WTC11 (cell line): Measurements from ENCODE around the gene DAPK1. TPM values are rescaled to one million over a fixed set of nuclear protein-coding genes. Genes with fewer than 3 reads are reported as not detected.

Source experiments
- ATAC-seq: fragments of 200-7000 bp; cut with Tn5 transposase; 2 replicates; pipeline ENCODE4 v1.10.0; 2021; ENCODE audit warnings: mild to moderate bottlenecking, moderate library complexity
- CTCF ChIA-PET: fragments of 300-600 bp; sonication (Branson Sonifier 250); formaldehyde crosslinking; loops from one replicate; lab custom pipeline; 2021; ENCODE audit warnings: antibody characterized with exemption; lab: Charles Lee
- POLR2A ChIA-PET: fragments of 350-600 bp; sonication (Branson Sonifier 250); formaldehyde crosslinking; loops from one replicate; lab custom pipeline; 2021; ENCODE audit warnings: antibody characterized with exemption; lab: Charles Lee
- DNase-seq: peaks from one replicate; pipeline ENCODE4 v3.0.0; 2021; ENCODE audit warnings: low spot score
- H3K27ac Mint-ChIP-seq: 2 replicates; pipeline ENCODE4 v1.8.0; 2021; ENCODE audit warnings: mixed read lengths
- H3K27me3 Mint-ChIP-seq: 2 replicates; pipeline ENCODE4 v1.8.0; 2021; ENCODE audit warnings: low read depth, mild to moderate bottlenecking, moderate library complexity, mixed read lengths
- H3K36me3 Mint-ChIP-seq: 2 replicates; pipeline ENCODE4 v1.8.0; 2021; ENCODE audit warnings: mixed read lengths
- H3K4me1 Mint-ChIP-seq: 2 replicates; pipeline ENCODE4 v1.8.0; 2022; ENCODE audit warnings: mixed read lengths
- H3K4me3 Mint-ChIP-seq: 2 replicates; pipeline ENCODE4 v1.8.0; 2021; ENCODE audit warnings: mild to moderate bottlenecking, moderate library complexity, mixed read lengths
- H3K9me3 Mint-ChIP-seq: 2 replicates; pipeline ENCODE4 v1.8.0; 2021; ENCODE audit warnings: mixed read lengths
- ESRRA ChIP-seq: sonication (generic); formaldehyde crosslinking; IDR thresholded peaks from 2 replicates; pipeline ENCODE4 v1.8.1; 2022; ENCODE audit warnings: mild to moderate bottlenecking, missing genetic modification reagents, borderline replicate concordance
- GRHL2 ChIP-seq: fragments of 250-450 bp; sonication (Bioruptor Pico); IDR thresholded peaks from 2 replicates; pipeline ENCODE4 v1.8.0; 2022; ENCODE audit warnings: mild to moderate bottlenecking, moderate library complexity; ENCODE audit not compliant: insufficient replicate concordance, severe bottlenecking
- HMGA2 ChIP-seq: fragments of 250-450 bp; sonication (Bioruptor Pico); IDR thresholded peaks from 2 replicates; pipeline ENCODE4 v1.4.0; 2021; ENCODE audit warnings: mild to moderate bottlenecking, moderate library complexity
- NFE2L1 ChIP-seq: sonication (generic); formaldehyde crosslinking; IDR thresholded peaks from 2 replicates; pipeline ENCODE4 v1.8.1; 2023; ENCODE audit warnings: missing genetic modification reagents
- NR2C2 ChIP-seq: sonication (generic); formaldehyde crosslinking; IDR thresholded peaks from 2 replicates; pipeline ENCODE4 v1.8.0; 2022; ENCODE audit warnings: mild to moderate bottlenecking, missing genetic modification reagents
- RELA ChIP-seq: sonication (generic); formaldehyde crosslinking; IDR thresholded peaks from 2 replicates; pipeline ENCODE4 v1.8.1; 2022; ENCODE audit warnings: missing genetic modification reagents, mild to moderate bottlenecking, borderline replicate concordance
- RORB ChIP-seq: fragments of 250-450 bp; sonication (Bioruptor Pico); IDR thresholded peaks from 2 replicates; pipeline ENCODE4 v1.9.0; 2021; ENCODE audit warnings: mild to moderate bottlenecking
- SMAD4 ChIP-seq: sonication (generic); formaldehyde crosslinking; IDR thresholded peaks from 2 replicates; pipeline ENCODE4 v1.8.0; 2022; ENCODE audit warnings: mild to moderate bottlenecking, missing genetic modification reagents
- total RNA-seq: library from RNA; stranded (reverse); gene quantifications from 3 replicates; pipeline ENCODE4 v1.2.3, GENCODE V29; 2021
- TF ChIP-seq, protein P1 (sequence below): sonication (generic); formaldehyde crosslinking; IDR thresholded peaks from 2 replicates; pipeline ENCODE4 v1.8.1; 2023; ENCODE audit warnings: mild to moderate bottlenecking, moderate library complexity, missing genetic modification reagents
- TF ChIP-seq, protein P2 (sequence below): sonication (generic); formaldehyde crosslinking; IDR thresholded peaks from 2 replicates; pipeline ENCODE4 v1.8.0; 2022; ENCODE audit warnings: mild to moderate bottlenecking, missing genetic modification reagents
- TF ChIP-seq, protein P3 (sequence below): sonication (generic); formaldehyde crosslinking; IDR thresholded peaks from 2 replicates; pipeline ENCODE4 v1.8.0; 2023; ENCODE audit warnings: mild to moderate bottlenecking, missing genetic modification reagents
- TF ChIP-seq, protein P4 (sequence below): sonication (generic); formaldehyde crosslinking; IDR thresholded peaks from 2 replicates; pipeline ENCODE4 v1.8.0; 2022; ENCODE audit warnings: missing genetic modification reagents
- TF ChIP-seq, protein P5 (sequence below): sonication (generic); formaldehyde crosslinking; IDR thresholded peaks from 2 replicates; pipeline ENCODE4 v1.8.1; 2022; ENCODE audit warnings: mild to moderate bottlenecking, missing genetic modification reagents, moderate library complexity, borderline replicate concordance

The DAPK1 gene
- total RNA-seq, 1 experiment from 2014 or later: 129 TPM

DNA sequence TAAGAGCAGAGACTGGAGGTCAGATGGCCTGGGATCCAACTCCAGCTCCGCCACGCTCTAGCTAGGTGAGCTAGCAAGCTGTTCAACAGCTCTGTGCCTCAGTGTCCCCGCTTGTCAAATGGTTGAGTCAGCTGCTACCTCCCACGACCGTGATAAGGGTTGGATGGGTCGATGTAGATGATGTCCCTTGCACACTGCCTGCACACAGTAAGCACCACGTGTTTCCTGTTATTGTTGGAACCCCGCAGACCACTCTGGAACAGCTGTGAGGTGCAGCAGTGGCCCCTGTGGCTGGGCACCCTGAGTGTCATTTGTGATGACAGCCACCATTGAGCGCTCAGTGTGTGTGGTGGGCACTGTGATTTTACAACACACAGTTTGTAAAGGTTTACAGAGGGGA, 174.3 kb downstream of the DAPK1 start (continued):
- TF ChIP-seq, protein P1, sequence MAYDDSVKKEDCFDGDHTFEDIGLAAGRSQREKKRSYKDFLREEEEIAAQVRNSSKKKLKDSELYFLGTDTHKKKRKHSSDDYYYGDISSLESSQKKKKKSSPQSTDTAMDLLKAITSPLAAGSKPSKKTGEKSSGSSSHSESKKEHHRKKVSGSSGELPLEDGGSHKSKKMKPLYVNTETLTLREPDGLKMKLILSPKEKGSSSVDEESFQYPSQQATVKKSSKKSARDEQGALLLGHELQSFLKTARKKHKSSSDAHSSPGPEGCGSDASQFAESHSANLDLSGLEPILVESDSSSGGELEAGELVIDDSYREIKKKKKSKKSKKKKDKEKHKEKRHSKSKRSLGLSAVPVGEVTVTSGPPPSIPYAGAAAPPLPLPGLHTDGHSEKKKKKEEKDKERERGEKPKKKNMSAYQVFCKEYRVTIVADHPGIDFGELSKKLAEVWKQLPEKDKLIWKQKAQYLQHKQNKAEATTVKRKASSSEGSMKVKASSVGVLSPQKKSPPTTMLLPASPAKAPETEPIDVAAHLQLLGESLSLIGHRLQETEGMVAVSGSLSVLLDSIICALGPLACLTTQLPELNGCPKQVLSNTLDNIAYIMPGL: no peak
- no peak for TF ChIP-seq HMGA2 (CRISPR knock-in tag)

DNA sequence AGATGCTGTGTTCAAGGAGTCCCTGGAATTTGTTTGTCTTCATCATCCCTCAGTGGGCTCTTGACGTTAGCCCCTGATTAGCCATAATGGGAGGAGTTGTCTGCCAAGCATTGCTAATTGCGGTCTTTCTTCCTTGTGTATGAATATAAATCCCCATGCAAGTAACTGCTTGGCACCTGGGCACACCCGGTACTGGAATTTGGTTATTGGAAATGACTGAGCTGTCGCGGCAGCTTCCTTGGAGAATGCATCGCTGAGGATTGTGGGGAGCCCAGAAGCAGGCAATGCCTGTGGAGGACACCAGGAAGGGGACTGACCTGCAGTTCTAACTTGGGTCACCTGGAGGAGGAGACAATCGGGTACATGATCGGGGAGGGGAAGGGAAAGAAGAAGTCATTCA, 174.9 kb downstream of the DAPK1 start:
- POLR2A ChIA-PET: no interaction called here
- no peaks in the 10 kb centered on the region for H3K27me3 Mint-ChIP-seq
- ATAC-seq (no peak), DNase-seq (no peak)
- peaks cover 37% of the 10 kb centered on the region for H3K36me3 Mint-ChIP-seq
- no peak overlapping the region for H3K4me3 Mint-ChIP-seq
- CTCF ChIA-PET: interaction anchor here (3.8 kb wide), 1 partner anchor 12 kb away, joined by 16 read pairs; no protein-coding TSS in a partner anchor
- no peak for TF ChIP-seq NFE2L1 (CRISPR knock-in tag)
- TF ChIP-seq, protein P2, sequence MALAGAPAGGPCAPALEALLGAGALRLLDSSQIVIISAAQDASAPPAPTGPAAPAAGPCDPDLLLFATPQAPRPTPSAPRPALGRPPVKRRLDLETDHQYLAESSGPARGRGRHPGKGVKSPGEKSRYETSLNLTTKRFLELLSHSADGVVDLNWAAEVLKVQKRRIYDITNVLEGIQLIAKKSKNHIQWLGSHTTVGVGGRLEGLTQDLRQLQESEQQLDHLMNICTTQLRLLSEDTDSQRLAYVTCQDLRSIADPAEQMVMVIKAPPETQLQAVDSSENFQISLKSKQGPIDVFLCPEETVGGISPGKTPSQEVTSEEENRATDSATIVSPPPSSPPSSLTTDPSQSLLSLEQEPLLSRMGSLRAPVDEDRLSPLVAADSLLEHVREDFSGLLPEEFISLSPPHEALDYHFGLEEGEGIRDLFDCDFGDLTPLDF: no peak
- TF ChIP-seq GRHL2 (CRISPR knock-in tag): no peak
- TF ChIP-seq ESRRA (CRISPR knock-in tag): no peak
- TF ChIP-seq NR2C2 (CRISPR knock-in tag): no peak
- TF ChIP-seq, protein P3, sequence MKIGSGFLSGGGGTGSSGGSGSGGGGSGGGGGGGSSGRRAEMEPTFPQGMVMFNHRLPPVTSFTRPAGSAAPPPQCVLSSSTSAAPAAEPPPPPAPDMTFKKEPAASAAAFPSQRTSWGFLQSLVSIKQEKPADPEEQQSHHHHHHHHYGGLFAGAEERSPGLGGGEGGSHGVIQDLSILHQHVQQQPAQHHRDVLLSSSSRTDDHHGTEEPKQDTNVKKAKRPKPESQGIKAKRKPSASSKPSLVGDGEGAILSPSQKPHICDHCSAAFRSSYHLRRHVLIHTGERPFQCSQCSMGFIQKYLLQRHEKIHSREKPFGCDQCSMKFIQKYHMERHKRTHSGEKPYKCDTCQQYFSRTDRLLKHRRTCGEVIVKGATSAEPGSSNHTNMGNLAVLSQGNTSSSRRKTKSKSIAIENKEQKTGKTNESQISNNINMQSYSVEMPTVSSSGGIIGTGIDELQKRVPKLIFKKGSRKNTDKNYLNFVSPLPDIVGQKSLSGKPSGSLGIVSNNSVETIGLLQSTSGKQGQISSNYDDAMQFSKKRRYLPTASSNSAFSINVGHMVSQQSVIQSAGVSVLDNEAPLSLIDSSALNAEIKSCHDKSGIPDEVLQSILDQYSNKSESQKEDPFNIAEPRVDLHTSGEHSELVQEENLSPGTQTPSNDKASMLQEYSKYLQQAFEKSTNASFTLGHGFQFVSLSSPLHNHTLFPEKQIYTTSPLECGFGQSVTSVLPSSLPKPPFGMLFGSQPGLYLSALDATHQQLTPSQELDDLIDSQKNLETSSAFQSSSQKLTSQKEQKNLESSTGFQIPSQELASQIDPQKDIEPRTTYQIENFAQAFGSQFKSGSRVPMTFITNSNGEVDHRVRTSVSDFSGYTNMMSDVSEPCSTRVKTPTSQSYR (CRISPR knock-in tag): no peak
- no peak overlapping the region for H3K27ac Mint-ChIP-seq
- H3K9me3 Mint-ChIP-seq: 0 out of 2 replicates have a peak, but pooled peaks cover 2% of the 10 kb centered on the region
- H3K4me1 Mint-ChIP-seq: no peaks in the 10 kb centered on the region

DNA sequence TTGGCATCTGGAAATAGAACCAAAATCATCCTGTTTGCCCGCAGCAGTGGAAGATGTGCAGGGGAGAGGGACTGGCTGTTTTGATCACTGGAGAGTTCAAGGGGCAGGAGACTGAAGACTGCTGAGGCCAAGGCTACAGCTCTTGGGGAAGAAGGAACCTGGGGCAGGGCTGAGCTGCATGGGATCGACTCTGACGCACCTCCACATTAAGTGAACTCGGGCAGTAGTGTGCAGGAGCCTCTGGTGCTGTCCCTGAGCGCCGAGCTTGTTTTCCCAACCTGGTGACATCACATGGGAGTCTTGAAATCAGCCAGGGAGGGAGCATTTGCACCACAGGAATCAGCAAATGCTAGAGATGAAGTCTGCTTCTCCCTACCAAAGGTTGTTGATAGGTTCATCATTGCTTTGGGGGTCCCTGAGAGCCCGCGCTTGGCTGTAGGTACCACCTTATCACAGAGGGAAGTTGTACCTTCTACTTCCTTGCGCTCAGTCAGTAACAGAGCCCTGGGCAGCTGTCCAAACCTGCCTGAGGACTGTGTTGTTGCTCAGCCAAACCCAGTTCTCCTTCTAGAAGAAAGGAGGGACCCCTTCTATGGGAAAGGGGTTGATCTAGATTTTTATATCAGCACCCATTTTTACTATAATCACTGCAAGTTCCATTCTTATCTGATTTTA, 175.9 kb downstream of the DAPK1 start:
- peaks cover 3% of the 10 kb centered on the region for H3K4me1 Mint-ChIP-seq
- H3K36me3 Mint-ChIP-seq: peaks cover 28% of the 10 kb centered on the region
- no peak overlapping the region for H3K27ac Mint-ChIP-seq
- no peaks in the 10 kb centered on the region for H3K27me3 Mint-ChIP-seq
- CTCF ChIA-PET: interaction anchor here (3.8 kb wide), 1 partner anchor 11 kb away, joined by 16 read pairs; no protein-coding TSS in a partner anchor
- no peak for ATAC-seq
- TF ChIP-seq, protein P4, sequence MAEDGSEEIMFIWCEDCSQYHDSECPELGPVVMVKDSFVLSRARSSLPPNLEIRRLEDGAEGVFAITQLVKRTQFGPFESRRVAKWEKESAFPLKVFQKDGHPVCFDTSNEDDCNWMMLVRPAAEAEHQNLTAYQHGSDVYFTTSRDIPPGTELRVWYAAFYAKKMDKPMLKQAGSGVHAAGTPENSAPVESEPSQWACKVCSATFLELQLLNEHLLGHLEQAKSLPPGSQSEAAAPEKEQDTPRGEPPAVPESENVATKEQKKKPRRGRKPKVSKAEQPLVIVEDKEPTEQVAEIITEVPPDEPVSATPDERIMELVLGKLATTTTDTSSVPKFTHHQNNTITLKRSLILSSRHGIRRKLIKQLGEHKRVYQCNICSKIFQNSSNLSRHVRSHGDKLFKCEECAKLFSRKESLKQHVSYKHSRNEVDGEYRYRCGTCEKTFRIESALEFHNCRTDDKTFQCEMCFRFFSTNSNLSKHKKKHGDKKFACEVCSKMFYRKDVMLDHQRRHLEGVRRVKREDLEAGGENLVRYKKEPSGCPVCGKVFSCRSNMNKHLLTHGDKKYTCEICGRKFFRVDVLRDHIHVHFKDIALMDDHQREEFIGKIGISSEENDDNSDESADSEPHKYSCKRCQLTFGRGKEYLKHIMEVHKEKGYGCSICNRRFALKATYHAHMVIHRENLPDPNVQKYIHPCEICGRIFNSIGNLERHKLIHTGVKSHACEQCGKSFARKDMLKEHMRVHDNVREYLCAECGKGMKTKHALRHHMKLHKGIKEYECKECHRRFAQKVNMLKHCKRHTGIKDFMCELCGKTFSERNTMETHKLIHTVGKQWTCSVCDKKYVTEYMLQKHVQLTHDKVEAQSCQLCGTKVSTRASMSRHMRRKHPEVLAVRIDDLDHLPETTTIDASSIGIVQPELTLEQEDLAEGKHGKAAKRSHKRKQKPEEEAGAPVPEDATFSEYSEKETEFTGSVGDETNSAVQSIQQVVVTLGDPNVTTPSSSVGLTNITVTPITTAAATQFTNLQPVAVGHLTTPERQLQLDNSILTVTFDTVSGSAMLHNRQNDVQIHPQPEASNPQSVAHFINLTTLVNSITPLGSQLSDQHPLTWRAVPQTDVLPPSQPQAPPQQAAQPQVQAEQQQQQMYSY (CRISPR knock-in tag): no peak
- TF ChIP-seq SMAD4 (CRISPR knock-in tag) (no peak), RELA (CRISPR knock-in tag) (no peak), RORB (CRISPR knock-in tag) (no peak)
- TF ChIP-seq, protein P5, sequence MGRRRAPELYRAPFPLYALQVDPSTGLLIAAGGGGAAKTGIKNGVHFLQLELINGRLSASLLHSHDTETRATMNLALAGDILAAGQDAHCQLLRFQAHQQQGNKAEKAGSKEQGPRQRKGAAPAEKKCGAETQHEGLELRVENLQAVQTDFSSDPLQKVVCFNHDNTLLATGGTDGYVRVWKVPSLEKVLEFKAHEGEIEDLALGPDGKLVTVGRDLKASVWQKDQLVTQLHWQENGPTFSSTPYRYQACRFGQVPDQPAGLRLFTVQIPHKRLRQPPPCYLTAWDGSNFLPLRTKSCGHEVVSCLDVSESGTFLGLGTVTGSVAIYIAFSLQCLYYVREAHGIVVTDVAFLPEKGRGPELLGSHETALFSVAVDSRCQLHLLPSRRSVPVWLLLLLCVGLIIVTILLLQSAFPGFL: no peak
- TF ChIP-seq, all 79 proteins: peak for 0
- POLR2A ChIA-PET: no interaction called here
- H3K4me3 Mint-ChIP-seq: no peak overlapping the region
- no peak for DNase-seq
- H3K9me3 Mint-ChIP-seq: no peaks in the 10 kb centered on the region
